ENCODE measurements around the gene ACOX1. TPM values are rescaled to one million over a fixed set of nuclear protein-coding genes. Genes with fewer than 3 reads are reported as not detected.

Gene ACOX1
- total RNA-seq, 1 experiment from 2014 or later, result 40.9 TPM

DNA sequence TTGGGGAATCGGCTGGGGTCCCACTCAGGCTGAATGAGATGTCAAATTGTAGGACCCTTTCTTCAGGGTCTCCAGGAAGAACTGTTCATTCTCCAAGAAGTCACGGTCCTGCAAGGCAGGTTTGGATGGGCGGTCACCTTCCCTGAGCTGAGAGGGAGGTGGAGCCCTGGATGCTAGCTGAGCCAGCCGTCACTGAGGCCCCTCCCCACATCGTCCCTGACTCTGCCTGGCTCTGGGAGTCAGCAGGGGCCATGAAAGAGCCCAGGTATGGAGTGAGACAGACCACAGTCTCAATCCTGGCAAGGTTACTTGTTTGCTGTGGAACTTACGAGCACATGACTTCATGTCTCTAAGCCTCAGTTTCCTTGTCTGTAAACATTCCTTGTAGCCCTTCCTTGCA lies 68.3 kb downstream of the ACOX1 start (continued):
- no peak for TF ChIP-seq ZNF232 (CRISPR knock-in tag; IDR thresholded peaks at IDR 0.05)
- TF ChIP-seq CREB1 (CRISPR knock-in tag; IDR thresholded peaks at IDR 0.05), result no peak
- TF ChIP-seq, protein P1, sequence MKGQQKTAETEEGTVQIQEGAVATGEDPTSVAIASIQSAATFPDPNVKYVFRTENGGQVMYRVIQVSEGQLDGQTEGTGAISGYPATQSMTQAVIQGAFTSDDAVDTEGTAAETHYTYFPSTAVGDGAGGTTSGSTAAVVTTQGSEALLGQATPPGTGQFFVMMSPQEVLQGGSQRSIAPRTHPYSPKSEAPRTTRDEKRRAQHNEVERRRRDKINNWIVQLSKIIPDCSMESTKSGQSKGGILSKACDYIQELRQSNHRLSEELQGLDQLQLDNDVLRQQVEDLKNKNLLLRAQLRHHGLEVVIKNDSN (CRISPR knock-in tag; IDR thresholded peaks at IDR 0.05), result no peak
- no peak for TF ChIP-seq ZNF263 (CRISPR knock-in tag; IDR thresholded peaks at IDR 0.05; ENCODE audit: low read depth)

- CTCF ChIA-PET, result interaction anchor here (0.6 to 2.8 kb wide), 10 partner anchors 14 to 738 kb away, joined by 3 to 22 read pairs (median 3); partner anchors contain the start of genes CDK3, TRIM65 and WBP2
- Mint-ChIP-seq H3K27ac (no peak overlapping the region), H3K9me3 (no peaks in the 10 kb centered on the region), H3K27me3 (ENCODE audit: low read depth) (no peaks in the 10 kb centered on the region), H3K4me1 (peaks cover 5% of the 10 kb centered on the region; the same call in 1 of the 2 replicates), H3K4me3 (no peak overlapping the region), H3K36me3 (0 out of 2 replicates have a peak, but pooled peaks cover 2% of the 10 kb centered on the region)
- POLR2A ChIA-PET, result no interaction called here
- DNase-seq (ENCODE audit: low spot score) (no peak), ATAC-seq (no peak)
- TF ChIP-seq RELA (CRISPR knock-in tag; IDR thresholded peaks at IDR 0.05; ENCODE audit: borderline replicate concordance) (no peak), HMGXB4 (CRISPR knock-in tag; IDR thresholded peaks at IDR 0.05) (no peak), SMAD4 (CRISPR knock-in tag; IDR thresholded peaks at IDR 0.05) (no peak), CTCF (IDR thresholded peaks at IDR 0.05) (no peak), ZNF396 (CRISPR knock-in tag; IDR thresholded peaks at IDR 0.05; ENCODE audit: borderline replicate concordance) (no peak), MXD4 (CRISPR knock-in tag; IDR thresholded peaks at IDR 0.05; ENCODE audit: borderline replicate concordance) (no peak), ELF4 (CRISPR knock-in tag; IDR thresholded peaks at IDR 0.05; ENCODE audit: low read depth) (no peak), ZBTB21 (CRISPR knock-in tag; IDR thresholded peaks at IDR 0.05; ENCODE audit: borderline replicate concordance) (no peak), FOXP1 (CRISPR knock-in tag; IDR thresholded peaks at IDR 0.05; ENCODE audit: borderline replicate concordance) (no peak), ZNF232 (CRISPR knock-in tag; IDR thresholded peaks at IDR 0.05) (no peak), RORB (CRISPR knock-in tag; IDR thresholded peaks at IDR 0.05) (no peak)
- TF ChIP-seq, protein P2, sequence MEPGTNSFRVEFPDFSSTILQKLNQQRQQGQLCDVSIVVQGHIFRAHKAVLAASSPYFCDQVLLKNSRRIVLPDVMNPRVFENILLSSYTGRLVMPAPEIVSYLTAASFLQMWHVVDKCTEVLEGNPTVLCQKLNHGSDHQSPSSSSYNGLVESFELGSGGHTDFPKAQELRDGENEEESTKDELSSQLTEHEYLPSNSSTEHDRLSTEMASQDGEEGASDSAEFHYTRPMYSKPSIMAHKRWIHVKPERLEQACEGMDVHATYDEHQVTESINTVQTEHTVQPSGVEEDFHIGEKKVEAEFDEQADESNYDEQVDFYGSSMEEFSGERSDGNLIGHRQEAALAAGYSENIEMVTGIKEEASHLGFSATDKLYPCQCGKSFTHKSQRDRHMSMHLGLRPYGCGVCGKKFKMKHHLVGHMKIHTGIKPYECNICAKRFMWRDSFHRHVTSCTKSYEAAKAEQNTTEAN (CRISPR knock-in tag; IDR thresholded peaks at IDR 0.05), result no peak
Observed at GRCh38 chr17:75909812-75910274, 69.1 kb downstream of the ACOX1 start.

DNA sequence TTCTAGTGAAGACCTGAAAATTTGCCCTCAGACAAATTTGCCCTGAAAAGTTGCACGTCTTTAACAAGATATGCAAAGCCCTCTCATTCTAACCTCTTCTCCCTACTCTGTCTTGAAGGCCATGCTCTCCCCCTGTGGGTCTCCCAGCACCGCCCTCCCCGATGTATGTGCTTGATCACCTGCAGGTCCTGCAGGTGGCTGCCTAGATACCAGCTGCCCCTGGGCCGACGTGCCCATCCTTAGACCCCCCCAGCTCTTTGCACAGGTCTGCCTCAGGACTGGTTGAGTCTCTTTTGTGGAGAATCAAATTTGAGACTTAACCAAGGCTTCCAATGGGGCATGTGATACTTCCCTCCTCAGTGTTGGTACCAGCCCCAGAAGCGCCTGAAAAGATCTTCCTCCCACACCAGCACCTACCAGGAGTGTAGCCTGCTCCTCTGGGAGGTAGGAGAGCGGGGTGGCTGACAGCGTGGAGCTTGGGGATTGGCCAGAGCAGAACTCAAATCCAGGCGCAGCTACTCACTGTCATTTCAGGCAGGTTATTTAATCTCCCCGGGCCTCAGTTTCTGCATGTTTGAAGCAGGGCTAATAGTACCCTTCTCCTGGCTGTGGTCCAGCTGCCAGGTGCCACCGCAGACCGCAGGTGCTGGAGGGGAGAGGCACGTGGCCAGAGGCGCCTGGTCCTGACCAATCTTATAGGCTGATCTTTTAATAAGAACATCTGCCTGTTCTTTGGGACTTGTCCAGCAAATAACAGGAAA lies 69.7 kb downstream of the ACOX1 start:
- peak overlapping the region; percentile 74; the same call in 1 of the 2 replicates for H3K27ac Mint-ChIP-seq

More for the DNA sequence above, 69.7 kb downstream of the ACOX1 start:
- Mint-ChIP-seq H3K4me3 (no peak overlapping the region), H3K27me3 (ENCODE audit: low read depth) (no peaks in the 10 kb centered on the region), H3K4me1 (peaks cover 5% of the 10 kb centered on the region; the same call in 1 of the 2 replicates), H3K9me3 (no peaks in the 10 kb centered on the region), H3K36me3 (no peaks in the 10 kb centered on the region)
- TF ChIP-seq, protein P3, sequence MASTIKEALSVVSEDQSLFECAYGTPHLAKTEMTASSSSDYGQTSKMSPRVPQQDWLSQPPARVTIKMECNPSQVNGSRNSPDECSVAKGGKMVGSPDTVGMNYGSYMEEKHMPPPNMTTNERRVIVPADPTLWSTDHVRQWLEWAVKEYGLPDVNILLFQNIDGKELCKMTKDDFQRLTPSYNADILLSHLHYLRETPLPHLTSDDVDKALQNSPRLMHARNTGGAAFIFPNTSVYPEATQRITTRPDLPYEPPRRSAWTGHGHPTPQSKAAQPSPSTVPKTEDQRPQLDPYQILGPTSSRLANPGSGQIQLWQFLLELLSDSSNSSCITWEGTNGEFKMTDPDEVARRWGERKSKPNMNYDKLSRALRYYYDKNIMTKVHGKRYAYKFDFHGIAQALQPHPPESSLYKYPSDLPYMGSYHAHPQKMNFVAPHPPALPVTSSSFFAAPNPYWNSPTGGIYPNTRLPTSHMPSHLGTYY (CRISPR knock-in tag; IDR thresholded peaks at IDR 0.05), result no peak
- no peak for TF ChIP-seq GRHL2 (CRISPR knock-in tag; IDR thresholded peaks at IDR 0.05; ENCODE audit: insufficient replicate concordance, severe bottlenecking)
- TF ChIP-seq, protein P4, sequence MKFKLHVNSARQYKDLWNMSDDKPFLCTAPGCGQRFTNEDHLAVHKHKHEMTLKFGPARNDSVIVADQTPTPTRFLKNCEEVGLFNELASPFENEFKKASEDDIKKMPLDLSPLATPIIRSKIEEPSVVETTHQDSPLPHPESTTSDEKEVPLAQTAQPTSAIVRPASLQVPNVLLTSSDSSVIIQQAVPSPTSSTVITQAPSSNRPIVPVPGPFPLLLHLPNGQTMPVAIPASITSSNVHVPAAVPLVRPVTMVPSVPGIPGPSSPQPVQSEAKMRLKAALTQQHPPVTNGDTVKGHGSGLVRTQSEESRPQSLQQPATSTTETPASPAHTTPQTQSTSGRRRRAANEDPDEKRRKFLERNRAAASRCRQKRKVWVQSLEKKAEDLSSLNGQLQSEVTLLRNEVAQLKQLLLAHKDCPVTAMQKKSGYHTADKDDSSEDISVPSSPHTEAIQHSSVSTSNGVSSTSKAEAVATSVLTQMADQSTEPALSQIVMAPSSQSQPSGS (CRISPR knock-in tag; IDR thresholded peaks at IDR 0.05; ENCODE audit: borderline replicate concordance, low read depth), result no peak
- TF ChIP-seq JAZF1 (CRISPR knock-in tag; IDR thresholded peaks at IDR 0.05), result no peak
- no peak for TF ChIP-seq ATF1 (CRISPR knock-in tag; IDR thresholded peaks at IDR 0.05)
- no peak for TF ChIP-seq ZNF671 (CRISPR knock-in tag; IDR thresholded peaks at IDR 0.05)
- no peak for TF ChIP-seq ZNF263 (CRISPR knock-in tag; IDR thresholded peaks at IDR 0.05; ENCODE audit: low read depth)
- TF ChIP-seq, protein P5, sequence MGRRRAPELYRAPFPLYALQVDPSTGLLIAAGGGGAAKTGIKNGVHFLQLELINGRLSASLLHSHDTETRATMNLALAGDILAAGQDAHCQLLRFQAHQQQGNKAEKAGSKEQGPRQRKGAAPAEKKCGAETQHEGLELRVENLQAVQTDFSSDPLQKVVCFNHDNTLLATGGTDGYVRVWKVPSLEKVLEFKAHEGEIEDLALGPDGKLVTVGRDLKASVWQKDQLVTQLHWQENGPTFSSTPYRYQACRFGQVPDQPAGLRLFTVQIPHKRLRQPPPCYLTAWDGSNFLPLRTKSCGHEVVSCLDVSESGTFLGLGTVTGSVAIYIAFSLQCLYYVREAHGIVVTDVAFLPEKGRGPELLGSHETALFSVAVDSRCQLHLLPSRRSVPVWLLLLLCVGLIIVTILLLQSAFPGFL (CRISPR knock-in tag; IDR thresholded peaks at IDR 0.05; ENCODE audit: borderline replicate concordance), result no peak
- POLR2A ChIA-PET, result no interaction called here
- ATAC-seq (no peak), DNase-seq (ENCODE audit: low spot score) (no peak)
- CTCF ChIA-PET, result interaction anchor here (1.0 to 5.8 kb wide), 9 partner anchors 13 to 371 kb away, joined by 3 to 70 read pairs (median 6); partner anchors contain the start of genes CDK3 and TRIM65

Data from WTC11 (cell line).